ACC112 (cell line): ENCODE data around the gene RGS3.

Experiments used
- H2AFZ ChIP-seq: fragments of 200-600 bp; sonication (generic); one replicate; pipeline ENCODE4 v1.6.0; 2017; ENCODE audit warnings: antibody characterized with exemption, low read length; ENCODE audit not compliant: unreplicated experiment
- H3K27ac ChIP-seq: fragments of 200-600 bp; sonication (generic); 2 replicates; pipeline ENCODE4 v1.5.1; 2014; ENCODE audit warnings: low read depth, mild to moderate bottlenecking, antibody characterized with exemption, low read length, moderate library complexity
- H3K27me3 ChIP-seq: fragments of 200-600 bp; sonication (generic); 2 replicates; pipeline ENCODE4 v1.6.1; 2014; ENCODE audit warnings: mild to moderate bottlenecking, antibody characterized with exemption, low read length, moderate library complexity, mixed read lengths; ENCODE audit not compliant: insufficient read depth
- H3K36me3 ChIP-seq: fragments of 200-600 bp; sonication (generic); 2 replicates; pipeline ENCODE4 v1.6.1; 2016; ENCODE audit warnings: mild to moderate bottlenecking, antibody characterized with exemption, low read length, moderate library complexity, mixed read lengths; ENCODE audit not compliant: insufficient read depth
- H3K4me1 ChIP-seq: fragments of 200-600 bp; sonication (generic); one replicate; pipeline ENCODE4 v1.6.1; 2016; ENCODE audit warnings: low read length, mixed read lengths; ENCODE audit not compliant: insufficient read depth, unreplicated experiment, control insufficient read depth
- H3K4me3 ChIP-seq: fragments of 200-600 bp; sonication (generic); 2 replicates; pipeline ENCODE4 v1.5.1; 2014; ENCODE audit warnings: mild to moderate bottlenecking, low read depth, low read length
- H3K79me2 ChIP-seq: fragments of 200-600 bp; sonication (generic); one replicate; pipeline ENCODE4 v1.6.0; 2016; ENCODE audit warnings: low read length; ENCODE audit not compliant: control insufficient read depth, unreplicated experiment, insufficient read depth

The RGS3 gene

DNA sequence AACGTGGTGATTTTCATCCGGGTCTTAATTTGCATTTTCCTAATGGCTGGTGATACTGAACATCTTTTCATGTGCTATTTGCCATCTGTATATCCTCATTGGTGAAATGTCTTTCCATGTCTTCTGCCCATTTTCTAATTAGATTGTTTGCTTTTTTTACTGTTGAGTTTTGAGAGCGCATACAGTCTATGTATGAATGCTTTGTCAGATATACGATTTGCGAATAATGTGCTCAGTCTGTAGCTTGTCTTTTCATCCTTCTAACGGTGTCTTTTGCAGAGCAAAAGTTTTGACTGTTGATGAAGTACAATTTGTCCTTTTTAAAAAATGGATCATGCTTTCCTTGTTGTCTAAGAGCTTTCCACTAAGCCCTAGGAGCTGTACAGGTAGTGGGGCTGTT, 143.0 kb downstream of the RGS3 start:
- Histone ChIP-seq H3K4me3 (no peak overlapping the region), H2AFZ (no peak overlapping the region), H3K79me2 (no peaks in the 10 kb centered on the region), H3K27ac (no peak overlapping the region), H3K27me3 (no peaks in the 10 kb centered on the region), H3K36me3 (no peaks in the 10 kb centered on the region), H3K4me1 (peaks cover 14% of the 10 kb centered on the region)

DNA sequence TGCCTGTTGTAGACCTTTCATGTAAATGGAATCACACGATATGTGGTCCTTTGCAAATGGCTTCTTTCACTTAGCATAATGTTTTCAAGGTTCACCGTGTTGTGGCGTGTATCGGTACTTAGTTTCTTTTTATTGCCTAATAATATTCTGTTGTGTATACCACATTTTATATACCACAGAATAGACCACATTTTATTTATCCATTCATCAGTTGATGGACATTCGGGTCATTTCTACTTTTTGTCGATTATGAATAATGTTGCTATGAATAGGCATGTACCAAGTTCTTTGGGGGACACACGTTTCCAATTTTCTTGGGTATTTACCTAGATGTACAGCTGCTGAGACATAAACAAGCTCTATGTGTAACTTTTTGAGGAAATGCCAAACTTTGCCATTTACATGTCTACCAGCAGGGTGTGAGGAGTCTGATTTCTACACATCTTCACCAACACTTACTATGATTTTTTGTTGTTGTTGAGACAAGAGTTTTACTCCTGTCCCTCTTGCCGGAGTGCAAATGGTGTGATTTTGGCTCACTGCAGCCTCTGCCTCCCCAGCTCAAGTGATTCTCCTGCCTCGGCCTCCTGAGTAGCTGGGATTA, 144.7 kb downstream of the RGS3 start:
- no peak overlapping the region for H3K4me3 ChIP-seq
- H3K36me3 ChIP-seq, result no peaks in the 10 kb centered on the region
- H3K27ac ChIP-seq, result no peak overlapping the region
- H2AFZ ChIP-seq, result no peak overlapping the region
- H3K79me2 ChIP-seq, result no peaks in the 10 kb centered on the region
- H3K27me3 ChIP-seq, result no peaks in the 10 kb centered on the region
- no peaks in the 10 kb centered on the region for H3K4me1 ChIP-seq

DNA sequence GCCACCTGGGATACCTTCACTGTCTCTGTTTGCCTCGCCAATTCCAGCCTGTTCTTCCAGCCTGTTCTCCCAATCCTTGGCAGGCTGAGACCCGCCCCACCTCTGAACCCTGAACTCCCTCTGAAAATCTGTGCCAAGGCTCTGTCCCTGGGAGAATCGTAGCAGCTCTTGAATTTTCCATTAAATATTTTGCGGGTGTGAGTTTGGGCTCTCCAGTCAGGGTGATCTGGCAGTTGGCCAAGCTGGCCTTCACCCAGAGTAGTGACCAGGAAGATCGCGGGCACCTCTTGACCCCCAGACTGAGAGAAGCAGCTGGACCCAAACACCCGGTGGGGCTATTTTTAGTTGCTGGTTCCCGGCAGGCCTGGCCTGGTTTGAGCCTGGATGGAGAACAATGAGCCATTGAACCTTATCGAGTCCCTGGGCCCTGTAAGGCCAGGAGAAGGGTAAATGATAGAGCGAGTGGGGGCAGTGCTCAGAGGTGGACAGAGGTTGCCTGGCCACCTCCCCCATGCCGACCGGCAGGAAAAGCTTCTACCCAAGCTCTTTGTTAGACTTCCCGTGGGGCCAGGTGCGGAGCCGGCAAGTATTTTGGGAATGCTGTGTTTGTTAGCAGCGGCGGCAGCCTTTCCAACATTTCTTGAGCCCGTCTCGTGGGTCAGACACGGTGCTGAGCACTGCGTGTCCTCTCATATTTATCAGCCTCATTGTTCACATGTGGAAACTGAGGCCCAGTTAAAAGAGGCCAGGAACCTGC, 146.2 kb downstream of the RGS3 start:
- no peak overlapping the region for H2AFZ ChIP-seq

DNA sequence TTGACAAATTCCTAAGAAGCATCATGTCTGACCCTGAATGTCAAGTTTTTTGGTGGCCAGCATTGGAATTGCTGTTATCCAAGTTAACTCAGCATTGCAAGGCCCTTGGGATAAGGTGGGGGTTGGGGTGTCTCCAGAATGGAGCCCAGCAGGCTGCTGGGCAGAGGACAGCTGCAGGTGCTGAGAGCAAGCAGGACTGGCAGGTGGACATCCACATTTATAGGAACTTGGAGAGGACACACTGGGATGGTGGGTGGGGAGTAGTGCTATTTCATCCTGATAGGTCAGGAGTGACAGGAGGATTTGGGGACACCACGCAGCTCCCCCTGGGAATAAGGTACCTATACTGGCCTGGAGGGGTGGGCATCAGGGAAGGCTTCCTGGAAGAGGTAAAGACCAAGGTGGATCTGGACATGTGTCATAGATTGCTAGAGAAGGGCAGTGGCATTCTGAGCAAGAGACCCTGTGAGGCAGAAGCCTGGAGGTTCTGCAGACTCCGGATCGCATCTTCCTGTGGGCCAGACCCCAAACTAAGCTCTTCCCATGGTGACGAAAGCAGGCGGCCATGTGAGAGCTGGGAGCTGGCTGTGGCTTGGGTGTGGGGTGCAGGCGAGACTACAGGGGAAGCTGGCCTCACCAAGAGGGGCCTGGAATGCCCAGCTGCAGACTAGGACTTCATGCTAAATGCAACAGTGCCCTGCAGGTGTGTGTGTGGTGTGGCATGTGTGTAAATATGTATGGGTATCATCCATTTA, 148.1 kb downstream of the RGS3 start:
- Histone ChIP-seq H3K27ac (no peak overlapping the region), H3K79me2 (no peaks in the 10 kb centered on the region), H2AFZ (no peak overlapping the region), H3K36me3 (no peaks in the 10 kb centered on the region), H3K27me3 (no peaks in the 10 kb centered on the region), H3K4me1 (peaks cover 12% of the 10 kb centered on the region), H3K4me3 (no peak overlapping the region)

More for the DNA sequence above, 146.2 kb downstream of the RGS3 start:
- no peaks in the 10 kb centered on the region for H3K36me3 ChIP-seq
- no peak overlapping the region for H3K4me3 ChIP-seq
- no peak overlapping the region for H3K27ac ChIP-seq
- no peaks in the 10 kb centered on the region for H3K79me2 ChIP-seq
- peaks cover 4% of the 10 kb centered on the region for H3K4me1 ChIP-seq
- H3K27me3 ChIP-seq, result no peaks in the 10 kb centered on the region

DNA sequence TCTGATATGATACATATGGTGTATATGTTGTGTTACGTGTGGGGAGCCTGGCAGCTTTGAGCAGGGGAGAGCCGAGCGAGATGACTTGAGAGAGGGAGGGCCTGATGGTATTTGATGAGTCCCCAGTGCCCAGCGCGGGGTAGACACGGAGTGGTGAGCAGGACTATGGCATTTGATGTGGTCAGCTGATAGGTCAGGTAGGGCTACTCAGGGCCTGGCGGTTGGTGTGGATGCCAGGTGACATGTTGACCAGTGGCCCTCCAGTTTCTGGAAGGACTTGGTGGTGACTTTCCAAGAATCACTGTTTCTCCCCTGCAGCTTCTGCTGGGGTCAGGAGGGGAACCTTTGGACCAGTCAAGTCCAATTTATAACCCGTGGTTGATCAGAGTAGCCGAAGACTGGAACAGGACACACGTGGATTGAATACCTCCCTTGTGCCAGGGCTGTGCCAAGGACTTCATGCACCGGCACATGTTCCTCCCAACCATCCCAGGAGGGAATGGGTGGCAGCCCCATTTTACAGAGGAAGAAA, 148.8 kb downstream of the RGS3 start:
- no peaks in the 10 kb centered on the region for H3K36me3 ChIP-seq
- H3K27ac ChIP-seq, result no peak overlapping the region
- H3K79me2 ChIP-seq, result no peaks in the 10 kb centered on the region
- H3K27me3 ChIP-seq, result no peaks in the 10 kb centered on the region
- no peak overlapping the region for H2AFZ ChIP-seq
- H3K4me3 ChIP-seq, result no peak overlapping the region
- H3K4me1 ChIP-seq, result peaks cover 12% of the 10 kb centered on the region

DNA sequence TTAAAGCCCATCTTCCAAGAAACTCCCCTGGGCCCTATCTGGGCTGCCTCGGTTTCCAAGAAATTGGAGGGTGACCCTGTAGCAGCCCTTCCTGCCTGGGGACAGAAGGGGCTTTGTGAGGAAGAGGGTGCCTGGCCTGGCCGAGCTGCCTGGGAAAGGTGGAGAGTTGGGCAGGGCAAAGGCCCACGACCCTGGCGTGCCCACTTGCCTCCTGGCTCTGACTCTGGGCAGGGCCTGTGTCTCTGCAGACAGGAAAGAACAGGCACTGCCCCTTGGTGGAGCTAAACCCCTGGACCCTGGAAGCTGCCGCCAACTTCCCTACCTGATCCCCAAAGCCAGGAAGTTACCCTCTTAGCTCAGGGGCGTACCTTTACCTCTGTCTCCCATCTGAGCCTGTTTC, 149.3 kb downstream of the RGS3 start:
- H3K27ac ChIP-seq, result no peak overlapping the region

DNA sequence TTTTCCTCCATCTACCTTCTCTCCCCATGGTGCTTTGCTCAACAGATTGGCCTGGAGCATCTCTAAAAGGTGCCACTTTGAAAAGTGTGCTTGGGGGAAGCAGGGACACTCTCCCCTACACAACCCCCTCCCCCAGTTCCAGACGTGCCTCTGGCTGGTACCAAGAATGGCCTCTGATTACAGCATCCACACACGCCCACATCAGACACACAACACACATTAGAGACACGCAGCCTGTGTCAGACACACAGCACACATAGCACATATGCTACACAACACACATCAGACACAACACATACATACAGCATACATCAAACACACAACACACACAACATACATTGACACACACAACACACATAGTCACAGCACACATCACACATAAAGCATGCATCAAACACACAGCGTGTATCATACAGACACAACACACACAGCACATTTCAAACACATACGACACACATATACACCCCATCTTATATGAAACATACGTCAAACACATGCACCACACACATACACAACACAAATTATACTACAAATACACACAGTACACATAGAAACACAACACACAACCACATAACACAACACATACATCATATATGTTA, 150.4 kb downstream of the RGS3 start:
- Histone ChIP-seq H3K79me2 (no peaks in the 10 kb centered on the region), H2AFZ (no peak overlapping the region), H3K27ac (no peak overlapping the region), H3K4me3 (no peak overlapping the region), H3K36me3 (no peaks in the 10 kb centered on the region), H3K4me1 (peaks cover 12% of the 10 kb centered on the region), H3K27me3 (no peaks in the 10 kb centered on the region)

More for the DNA sequence above, 149.3 kb downstream of the RGS3 start:
- no peaks in the 10 kb centered on the region for H3K27me3 ChIP-seq
- no peak overlapping the region for H2AFZ ChIP-seq
- no peak overlapping the region for H3K4me3 ChIP-seq
- no peaks in the 10 kb centered on the region for H3K79me2 ChIP-seq
- peaks cover 12% of the 10 kb centered on the region for H3K4me1 ChIP-seq
- no peaks in the 10 kb centered on the region for H3K36me3 ChIP-seq

DNA sequence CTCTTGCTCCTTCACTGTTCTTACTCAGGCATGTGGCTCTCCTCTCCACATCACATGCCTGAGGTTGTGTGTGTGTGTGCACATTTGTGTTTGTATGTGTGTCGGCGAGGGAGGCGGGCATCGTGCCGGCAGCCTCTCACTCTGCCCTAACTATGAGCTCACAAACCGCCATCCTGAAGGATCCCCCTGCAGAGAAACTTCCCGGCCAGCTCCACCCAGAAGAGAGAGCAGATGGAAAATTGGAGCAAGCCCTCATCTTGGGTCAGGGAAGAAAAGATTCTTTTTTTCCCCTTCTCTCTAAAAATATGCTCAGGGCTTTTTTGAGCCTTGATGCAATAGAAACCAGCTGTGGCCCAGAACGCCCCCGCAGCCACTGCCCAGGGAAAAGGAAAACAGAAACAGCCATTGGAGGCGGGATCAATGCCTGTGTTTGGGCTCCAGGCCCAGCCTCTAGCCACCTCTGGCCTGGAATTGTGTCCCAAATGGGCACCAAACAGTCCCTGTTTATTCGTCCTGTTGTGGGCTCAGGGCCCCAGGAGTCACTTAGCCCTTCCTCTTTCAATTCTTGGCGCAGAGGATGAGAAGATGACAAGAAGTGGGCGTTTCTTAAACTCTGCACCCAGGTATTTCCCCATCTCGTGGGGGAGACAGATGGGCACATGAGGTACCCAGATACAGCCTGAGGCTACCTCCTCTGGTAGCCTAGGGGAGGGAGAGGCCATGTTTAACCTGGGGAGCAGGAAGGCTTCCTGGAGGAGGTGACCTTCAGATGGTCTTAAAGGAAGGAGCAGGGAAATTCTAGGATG, 151.5 kb downstream of the RGS3 start:
- Histone ChIP-seq H3K79me2 (no peaks in the 10 kb centered on the region), H3K27me3 (no peaks in the 10 kb centered on the region), H3K36me3 (no peaks in the 10 kb centered on the region), H3K27ac (peak overlapping the region; percentile 38; the same call in 1 of the 2 replicates), H3K4me3 (peak overlapping the region; percentile 54), H3K4me1 (peaks cover 16% of the 10 kb centered on the region), H2AFZ (peak overlapping the region; percentile 90)

DNA sequence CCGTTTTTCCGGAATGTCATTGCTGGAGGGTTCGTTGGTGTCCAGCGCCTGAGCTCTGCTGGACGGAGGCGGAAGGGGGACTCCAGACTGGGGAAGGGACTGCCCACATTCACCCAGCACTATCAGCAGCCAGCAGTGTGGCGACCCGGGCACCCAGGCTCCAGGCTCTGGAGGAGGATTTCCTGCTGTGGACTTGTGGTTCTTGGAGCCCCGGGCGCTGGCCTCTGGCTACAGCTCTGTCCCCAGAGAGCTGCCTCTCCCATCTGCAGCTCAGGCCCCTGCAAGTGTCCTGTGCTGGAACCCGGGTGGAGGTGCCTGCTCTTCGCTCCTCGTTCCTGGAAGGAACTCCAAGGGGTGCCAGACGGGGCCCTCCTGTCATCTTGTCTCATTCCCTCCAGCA, 152.6 kb downstream of the RGS3 start:
- no peaks in the 10 kb centered on the region for H3K79me2 ChIP-seq
- H3K27me3 ChIP-seq, result no peaks in the 10 kb centered on the region
- peaks cover 27% of the 10 kb centered on the region for H3K4me1 ChIP-seq
- no peak overlapping the region for H2AFZ ChIP-seq
- H3K36me3 ChIP-seq, result no peaks in the 10 kb centered on the region
- no peak overlapping the region for H3K4me3 ChIP-seq
- no peak overlapping the region for H3K27ac ChIP-seq
